ENCODE results near the gene PKP1.

PKP1 gene

DNA sequence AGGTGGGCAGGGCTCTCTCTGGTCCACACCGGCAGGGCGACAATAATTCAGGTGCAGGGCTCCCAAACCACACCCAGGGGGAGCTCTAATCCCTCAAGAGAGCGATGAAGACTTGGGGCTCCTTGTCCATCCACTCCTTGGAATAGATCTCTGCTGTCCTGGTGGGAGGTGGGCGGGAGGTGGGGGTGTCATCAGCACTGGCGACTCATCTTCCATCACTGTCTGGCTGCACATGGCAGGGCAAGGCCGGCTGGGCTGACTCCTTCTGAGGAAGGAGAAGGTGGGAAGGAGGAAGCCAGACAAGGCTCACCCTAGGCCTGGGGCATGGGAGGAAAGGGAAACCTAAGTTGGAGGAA lies 64.9 kb downstream of the PKP1 start:
- H3K4me3 ChIP-seq (ENCODE audit: low read length) = no peak overlapping the region
- TF ChIP-seq, protein P1, sequence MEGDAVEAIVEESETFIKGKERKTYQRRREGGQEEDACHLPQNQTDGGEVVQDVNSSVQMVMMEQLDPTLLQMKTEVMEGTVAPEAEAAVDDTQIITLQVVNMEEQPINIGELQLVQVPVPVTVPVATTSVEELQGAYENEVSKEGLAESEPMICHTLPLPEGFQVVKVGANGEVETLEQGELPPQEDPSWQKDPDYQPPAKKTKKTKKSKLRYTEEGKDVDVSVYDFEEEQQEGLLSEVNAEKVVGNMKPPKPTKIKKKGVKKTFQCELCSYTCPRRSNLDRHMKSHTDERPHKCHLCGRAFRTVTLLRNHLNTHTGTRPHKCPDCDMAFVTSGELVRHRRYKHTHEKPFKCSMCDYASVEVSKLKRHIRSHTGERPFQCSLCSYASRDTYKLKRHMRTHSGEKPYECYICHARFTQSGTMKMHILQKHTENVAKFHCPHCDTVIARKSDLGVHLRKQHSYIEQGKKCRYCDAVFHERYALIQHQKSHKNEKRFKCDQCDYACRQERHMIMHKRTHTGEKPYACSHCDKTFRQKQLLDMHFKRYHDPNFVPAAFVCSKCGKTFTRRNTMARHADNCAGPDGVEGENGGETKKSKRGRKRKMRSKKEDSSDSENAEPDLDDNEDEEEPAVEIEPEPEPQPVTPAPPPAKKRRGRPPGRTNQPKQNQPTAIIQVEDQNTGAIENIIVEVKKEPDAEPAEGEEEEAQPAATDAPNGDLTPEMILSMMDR (conservative IDR thresholded peaks at IDR 0.05; ENCODE audit: low read depth, low read length) = peak; percentile 78
- DNase-seq (ENCODE audit: low read depth) = no peak

DNA sequence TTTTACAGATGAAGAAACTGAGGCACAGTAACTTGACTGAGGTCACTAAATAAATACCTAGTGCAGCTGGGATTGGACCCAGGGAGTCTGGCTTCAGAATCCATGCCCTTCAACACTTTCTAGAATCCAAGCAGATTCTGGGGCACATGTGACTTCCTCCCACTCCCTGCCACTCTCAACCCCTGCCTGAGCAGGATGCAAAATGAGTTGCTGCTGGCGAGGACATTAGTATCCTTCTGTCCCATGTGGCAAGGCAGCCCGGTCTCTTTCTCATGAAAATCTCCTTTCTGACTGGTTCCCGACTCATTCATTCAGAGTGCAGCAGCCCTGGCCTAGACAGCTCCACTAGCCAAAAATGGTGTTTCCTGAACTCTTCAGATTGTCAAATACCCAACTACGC lies 65.8 kb downstream of the PKP1 start:
- no peak overlapping the region for H3K4me3 ChIP-seq (ENCODE audit: low read length)
- DNase-seq (ENCODE audit: low read depth) = no peak
- TF ChIP-seq, protein P1 (conservative IDR thresholded peaks at IDR 0.05; ENCODE audit: low read depth, low read length) = no peak

DNA sequence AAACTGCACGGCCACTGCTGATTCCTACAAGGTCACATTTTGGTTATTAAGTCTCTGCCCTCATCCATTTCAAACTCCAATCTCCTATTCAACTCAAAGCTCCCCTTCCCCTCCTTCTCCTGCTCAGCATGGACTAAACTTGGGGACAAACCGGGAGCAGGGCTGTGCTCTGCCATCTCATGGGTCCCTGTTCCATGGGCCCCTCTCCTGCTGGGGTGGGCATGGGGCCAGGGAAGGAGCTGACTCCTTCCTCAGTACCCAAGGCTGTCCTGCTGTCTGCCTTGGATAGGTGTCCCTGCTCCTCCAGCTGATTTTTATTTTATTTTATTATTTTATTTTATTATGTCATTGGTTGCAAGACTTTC lies 67.0 kb downstream of the PKP1 start:
- no peak for DNase-seq (ENCODE audit: low read depth)
- H3K4me3 ChIP-seq (ENCODE audit: low read length) = no peak overlapping the region
- TF ChIP-seq, protein P1 (conservative IDR thresholded peaks at IDR 0.05; ENCODE audit: low read depth, low read length) = no peak

DNA sequence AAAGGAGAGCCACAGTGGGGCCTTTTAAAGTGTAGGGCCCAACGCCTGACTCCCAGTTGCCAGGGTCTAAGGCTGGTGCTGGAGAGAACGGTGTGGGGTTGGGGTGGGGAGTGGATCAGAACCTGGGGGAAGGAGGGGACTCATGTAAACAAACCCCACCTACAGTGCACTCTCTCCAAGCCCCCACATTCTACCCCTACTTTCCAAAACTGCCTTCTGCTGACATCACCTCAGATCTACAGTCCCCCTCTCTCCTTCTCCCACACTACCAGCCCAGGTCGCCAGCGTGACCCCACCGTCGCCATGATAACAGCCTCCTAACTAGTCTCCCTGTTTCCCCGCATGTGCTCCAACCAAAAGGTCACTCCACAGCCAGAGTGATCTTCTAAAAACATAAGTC lies 67.6 kb downstream of the PKP1 start:
- no peak for DNase-seq (ENCODE audit: low read depth)
- TF ChIP-seq, protein P1 (conservative IDR thresholded peaks at IDR 0.05; ENCODE audit: low read depth, low read length) = no peak

DNA sequence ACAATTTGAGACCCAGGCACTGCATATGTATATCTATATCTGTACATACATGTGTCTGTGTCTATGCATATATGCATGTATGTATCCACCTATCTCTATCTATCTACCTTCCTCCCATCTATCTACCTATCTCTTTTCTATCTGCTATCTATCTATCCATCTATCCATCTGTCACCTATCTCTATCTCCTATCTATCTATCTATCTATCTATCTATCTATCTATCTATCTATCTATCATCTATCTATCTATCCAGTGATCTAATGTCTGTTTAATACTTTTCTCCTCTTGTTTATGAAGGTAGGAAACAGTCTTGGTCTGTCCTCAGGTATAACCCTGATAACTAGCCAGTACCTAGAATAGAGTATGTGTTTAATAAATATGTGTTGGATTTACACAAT lies 68.3 kb downstream of the PKP1 start:
- TF ChIP-seq, protein P1 (conservative IDR thresholded peaks at IDR 0.05; ENCODE audit: low read depth, low read length) = no peak
- no peak for DNase-seq (ENCODE audit: low read depth)
- no peak overlapping the region for H3K4me3 ChIP-seq (ENCODE audit: low read length)

More for the DNA sequence above, 67.6 kb downstream of the PKP1 start:
- H3K4me3 ChIP-seq (ENCODE audit: low read length) = no peak overlapping the region

DNA sequence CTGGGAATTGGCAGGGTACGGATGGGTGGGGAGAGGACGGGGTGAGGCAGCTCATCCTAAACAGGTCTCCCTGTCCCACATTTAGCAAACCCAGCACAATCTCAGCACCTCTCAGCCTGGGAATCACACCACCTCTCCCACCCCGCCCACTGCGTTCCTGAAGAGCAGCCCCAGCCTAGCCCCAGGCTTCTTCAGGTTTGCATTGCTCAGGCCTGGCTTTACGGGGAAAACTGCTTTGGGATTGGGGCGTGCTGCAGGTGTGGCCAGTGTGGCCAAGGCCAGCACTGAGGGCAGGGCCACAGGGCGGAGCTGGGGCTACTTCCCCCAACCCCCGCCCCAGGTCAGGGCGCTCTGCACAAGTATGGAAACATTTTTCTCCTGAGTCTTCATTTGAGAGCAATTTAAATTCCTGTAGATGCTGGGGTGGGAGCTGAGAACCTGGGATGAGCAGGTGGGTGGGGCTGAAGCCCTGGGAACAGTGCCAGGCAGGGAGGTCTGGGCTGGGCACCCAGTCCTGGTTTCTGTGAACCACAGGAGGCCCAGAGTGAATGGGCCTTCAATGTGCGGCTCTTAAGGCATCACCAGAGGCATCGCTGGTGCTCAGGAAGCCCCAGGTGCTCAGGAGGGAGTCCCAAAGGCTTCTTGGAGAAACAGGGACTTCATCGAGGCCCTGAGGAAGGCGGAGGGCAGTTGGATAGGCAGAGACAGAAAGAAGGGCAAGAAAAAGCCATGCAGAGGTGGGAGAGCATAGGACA lies 70.1 kb downstream of the PKP1 start:
- DNase-seq (ENCODE audit: low read depth) = no peak
- TF ChIP-seq, protein P1 (conservative IDR thresholded peaks at IDR 0.05; ENCODE audit: low read depth, low read length) = no peak
- H3K4me3 ChIP-seq (ENCODE audit: low read length) = no peak overlapping the region

DNA sequence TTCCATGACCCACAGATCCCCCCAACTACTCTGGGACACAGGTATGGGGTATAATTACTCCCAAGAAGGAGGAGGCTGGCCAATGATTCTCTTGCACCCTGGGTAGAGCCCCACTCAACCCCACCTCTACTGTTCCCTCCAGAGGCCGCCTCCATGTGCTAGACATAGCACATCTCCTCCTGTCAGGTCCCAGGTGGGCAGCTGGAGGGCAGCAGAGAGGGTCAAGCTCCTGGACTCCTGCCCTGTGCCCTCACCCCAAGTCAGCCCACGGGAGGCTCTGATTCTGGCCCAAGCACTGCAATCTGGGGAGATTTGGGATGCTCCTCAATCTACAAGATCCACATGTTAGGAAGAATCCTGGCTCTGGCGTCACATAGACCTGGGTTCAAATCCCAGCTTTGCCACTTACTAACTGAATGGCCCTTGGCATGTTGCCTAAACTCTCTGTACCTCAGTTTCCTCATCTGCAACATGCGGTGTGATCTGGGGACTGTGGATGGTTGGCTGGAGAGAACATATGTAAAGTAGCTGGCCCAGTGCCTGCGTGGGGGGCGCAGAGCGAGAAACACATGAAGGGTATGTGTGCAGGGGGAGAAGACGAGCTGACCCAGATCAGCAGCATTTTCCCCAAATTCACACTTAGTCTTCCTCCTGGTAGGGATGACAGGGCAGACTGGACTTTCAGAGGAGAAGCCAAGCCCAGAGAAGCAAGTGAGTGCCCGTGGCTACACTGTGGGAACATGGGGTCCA lies 71.0 kb downstream of the PKP1 start:
- no peak for DNase-seq (ENCODE audit: low read depth)
- TF ChIP-seq, protein P1 (conservative IDR thresholded peaks at IDR 0.05; ENCODE audit: low read depth, low read length) = no peak
- H3K4me3 ChIP-seq (ENCODE audit: low read length) = no peak overlapping the region

Data from retinal pigment epithelial cell (primary cell).